Embryonic facial prominence (tissue), 1 donor: ENCODE measurements around the gene CELA1.
"Not testable (repeated sequence)": the region's sequence is repeated elsewhere in the genome, so short reads cannot be mapped to it uniquely, and the experiment has no call there.

Source experiments
- DNase-seq: peaks from one replicate; pipeline ENCODE4 v3.0.0-alpha.2; 2016; ENCODE audit errors: extremely low spot score

The CELA1 gene

DNA sequence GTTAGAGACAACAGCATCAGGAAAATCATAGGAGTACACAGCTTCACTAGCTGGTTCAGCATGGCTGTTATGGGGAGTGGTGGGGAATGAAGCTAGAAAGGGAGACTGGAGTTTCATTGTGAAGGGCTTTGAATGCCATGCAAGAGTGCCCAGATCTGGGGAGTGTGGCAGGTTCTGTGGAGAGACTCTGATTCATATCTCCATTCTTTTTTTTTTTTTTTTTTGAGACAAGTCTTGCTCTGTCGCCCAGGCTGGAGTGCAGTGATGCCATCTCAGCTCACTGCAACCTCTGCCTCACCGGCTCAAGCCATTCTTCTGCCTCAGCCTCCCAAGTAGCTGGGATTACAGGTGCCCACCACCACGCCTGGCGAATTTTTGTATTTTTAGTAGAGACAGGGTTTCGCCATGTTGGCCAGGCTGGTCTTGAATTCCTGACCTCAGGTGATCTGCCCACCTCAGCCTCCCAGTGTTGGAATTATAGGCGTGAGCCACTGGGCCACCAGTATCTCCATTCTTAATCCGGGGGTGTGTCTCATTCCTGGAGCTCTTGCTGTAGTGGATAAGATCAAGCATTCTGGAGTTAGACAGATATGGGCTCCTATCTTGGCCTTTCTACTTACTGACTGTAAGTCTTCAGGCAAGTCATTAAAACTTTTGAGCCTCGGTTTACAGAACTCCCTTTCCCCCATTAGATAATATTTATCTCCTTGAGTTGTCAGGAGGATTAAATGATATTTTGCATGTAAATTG, 28.2 kb downstream of the CELA1 start:
- not testable (repeated sequence) for DNase-seq

DNA sequence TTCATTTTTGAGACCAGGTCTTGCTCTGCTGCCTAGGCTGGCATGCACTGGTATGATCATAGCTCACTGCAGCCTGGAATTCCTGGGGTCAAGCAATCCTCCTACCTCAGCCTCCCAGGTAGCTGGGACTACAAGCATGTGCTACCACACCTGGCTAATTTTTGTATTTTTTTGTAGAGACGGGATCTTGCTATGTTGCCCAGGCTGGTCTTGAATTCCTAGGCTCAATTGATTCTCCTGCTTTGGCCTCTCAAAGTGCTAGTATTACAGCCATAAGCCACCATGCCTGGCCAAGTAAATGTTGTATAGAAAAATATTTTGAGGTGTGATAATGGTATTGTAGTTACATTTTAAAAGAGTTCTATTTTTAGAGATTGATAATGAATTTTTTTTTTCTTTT, 35.1 kb downstream of the CELA1 start:
- no peak for DNase-seq

DNA sequence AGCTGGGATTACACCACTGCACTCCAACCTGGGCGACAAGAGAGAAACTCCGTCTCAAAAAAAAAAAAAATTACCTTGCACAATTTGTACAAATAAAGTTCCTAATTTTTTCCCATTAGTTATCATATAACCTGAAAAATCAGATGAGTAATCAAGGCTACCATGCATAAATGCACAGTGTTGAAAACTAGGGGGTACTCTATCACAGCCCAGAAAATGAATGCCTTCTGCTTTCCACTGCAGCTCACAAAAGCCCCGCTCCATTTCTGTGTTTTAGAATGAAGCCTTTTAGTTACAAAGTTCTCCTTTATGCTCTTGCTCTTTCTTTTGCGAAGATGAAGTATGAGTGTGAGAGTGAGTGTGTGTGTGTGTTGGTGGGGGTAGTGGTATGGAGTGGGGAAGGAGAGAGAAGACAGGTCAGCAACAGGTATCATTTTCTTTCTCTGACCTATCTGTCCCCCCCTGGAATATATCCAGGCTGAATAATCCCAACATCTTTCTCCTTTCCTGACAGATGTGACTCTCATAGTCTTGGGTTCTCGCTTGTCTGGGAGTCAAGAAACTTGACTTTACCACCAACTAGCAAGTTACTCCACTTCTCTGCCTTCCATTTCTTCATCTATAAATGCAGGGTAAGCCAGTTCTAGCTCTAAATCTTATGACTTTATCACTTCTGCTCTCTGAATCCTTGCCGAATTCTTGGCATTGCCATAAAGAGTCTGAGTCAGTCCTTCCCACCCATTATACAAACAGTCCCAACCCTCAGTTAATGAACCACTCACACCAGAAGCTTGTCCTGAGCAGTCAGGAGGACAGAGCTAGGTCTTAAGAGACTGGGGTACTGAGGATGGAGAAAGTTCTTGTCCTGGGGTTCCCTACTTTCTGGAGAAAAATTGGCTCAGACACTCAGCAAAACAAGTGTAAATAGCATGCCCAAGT, 38.6 kb downstream of the CELA1 start:
- DNase-seq, result no peak

DNA sequence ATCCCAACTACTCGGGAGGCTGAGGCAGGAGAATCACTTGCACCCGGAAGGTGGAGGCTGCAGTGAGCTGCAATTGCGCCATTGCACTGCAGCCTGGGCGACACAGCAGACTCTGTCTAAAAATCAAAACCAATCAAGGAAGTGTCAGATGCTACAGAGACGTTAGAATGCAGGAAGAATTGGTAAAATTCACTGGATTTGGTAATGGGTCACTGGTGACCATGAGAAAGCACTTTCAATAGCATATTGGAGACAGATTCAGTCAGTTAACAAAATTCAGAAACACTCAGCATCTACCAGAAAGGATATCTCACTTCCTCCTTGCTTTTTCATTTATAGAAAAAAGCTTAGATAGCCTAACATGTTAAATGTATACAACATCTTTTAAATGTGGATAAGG, 40.0 kb downstream of the CELA1 start:
- DNase-seq, result no peak

DNA sequence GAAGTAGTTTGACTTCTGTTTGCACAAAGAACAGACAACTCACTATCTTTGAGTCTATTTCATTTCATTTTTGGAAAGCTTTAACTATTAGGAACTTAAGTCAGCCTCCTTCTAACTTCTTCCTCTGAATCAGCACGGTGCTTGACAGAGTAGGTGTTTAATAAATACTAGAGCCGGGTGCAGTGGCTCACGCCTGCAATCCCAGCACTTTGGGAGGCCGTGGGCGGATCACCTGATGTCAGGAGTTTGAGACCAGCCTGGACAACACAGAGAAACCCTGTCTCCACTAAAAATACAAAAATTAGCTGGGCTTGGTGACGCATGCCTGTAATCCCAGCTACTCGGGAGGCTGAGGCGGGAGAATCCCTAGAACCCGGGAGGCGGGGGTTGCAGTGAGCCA, 45.7 kb downstream of the CELA1 start:
- DNase-seq, result not testable (repeated sequence)

DNA sequence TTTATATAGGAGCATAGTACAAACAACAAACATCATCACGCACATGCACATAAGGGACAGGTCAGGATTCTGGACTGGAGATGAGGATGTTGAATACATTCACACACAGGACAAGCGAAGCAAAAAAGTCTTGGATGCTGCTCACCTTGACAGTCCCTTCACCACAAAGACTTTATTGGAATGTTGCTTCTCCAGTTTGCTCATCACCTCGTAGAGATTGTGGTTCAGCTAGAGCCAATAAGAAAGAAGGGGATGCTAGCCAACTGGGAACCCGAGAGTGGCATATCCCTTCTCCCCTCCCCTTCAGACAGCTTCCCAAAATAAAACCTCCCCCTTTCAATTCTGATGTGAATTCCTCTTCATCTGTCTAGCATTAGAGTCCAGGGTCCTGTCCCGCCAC, 50.8 kb downstream of the CELA1 start:
- DNase-seq, result no peak

DNA sequence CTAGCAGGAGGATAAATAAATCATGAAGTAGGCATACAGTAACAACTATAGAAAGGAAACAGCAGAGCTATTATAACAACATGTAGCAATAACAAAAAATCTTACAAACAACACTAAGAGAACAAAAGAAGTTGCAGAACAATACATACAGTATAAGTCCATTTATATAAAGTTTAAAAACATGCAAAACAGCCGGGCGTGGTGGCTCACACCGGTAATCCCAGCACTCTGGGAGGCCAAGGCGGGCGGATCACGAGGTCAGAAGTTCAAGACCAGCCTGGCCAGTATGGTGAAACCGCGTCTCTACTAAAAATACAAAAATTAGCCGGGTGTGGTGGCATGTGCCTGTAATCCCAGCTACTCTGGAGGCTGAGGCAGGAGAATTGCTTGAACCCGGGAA, 52.4 kb downstream of the CELA1 start:
- DNase-seq, result not testable (repeated sequence)

DNA sequence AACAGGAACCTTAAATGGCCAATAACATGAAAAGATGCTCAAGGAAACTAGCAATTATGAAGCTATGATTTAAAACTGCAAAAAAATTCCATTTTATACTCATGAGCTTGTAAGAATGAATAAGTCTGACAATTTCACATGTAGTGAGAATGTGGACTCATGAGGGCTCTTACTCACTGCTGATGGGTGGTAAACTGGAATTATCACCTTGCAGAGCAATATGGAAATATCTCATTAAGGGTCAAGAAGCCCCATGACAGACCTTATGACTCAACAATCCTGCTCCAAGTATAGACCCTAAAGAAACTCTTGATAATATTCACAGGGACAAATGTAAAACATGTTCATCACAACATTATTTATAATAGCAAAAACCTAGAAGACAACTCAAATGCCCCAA, 52.8 kb downstream of the CELA1 start:
- no peak for DNase-seq

DNA sequence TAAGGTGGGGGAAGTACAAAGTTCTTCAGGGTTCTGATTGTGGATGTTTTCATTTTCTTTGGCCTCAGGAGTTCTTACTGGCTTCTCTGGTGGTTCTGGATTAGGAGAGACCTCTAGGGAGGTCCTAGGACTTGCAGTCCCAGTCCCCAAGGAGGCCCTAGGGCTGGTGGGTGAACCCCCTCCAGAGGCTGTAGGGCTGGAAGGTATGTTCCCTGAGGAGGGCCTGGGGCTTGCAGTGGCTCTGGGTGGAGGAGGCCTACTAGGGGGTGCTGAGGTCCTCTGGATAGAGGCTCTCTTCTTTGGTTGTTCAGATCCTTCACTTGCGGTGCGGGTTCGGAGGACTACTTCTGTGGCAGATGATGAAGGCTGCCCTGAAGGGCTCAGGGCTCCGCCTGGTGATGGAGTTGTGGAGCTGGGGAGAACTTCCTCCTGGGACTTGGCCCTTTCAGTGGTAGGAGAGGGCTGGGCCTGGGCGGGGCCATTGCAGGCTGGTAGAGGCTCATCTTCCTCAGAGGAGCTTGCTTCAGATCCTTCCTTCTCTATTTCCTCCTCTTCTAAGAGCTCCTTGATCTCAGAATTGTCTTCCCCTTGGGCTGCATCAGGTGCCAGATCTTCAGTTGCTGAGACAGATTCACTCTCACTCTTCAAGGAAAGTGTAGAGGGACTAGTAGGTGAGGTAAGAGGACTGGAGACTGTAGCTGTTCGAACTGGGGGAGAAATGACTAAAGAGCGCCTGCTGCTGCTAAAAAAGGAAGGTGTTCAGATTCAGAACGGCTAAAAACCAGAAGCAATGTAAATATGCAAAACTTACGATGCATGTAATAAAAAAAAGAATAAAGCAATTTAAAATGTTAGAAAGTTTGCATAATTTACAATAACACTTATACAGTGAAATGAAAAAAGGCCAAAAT, 54.6 kb downstream of the CELA1 start:
- not testable (repeated sequence) for DNase-seq

DNA sequence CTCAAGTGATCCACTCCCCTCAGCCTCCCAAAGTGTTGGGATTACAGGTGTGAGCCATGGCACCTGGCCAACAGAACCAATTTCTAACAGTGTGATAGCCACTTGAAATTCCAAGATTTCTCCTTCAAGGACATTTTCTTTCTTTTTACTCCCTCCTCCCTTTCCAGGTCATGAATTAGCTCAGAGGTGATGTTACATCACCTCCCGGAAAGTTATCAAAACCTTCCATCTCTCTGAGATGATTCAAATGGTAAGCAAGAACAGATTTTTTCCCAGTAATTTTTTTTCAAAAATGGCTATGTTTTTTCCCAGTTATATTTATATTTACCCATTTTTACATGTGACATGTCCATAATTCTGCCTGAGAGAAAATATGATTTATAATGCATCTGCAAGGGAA, 60.6 kb downstream of the CELA1 start:
- no peak for DNase-seq

DNA sequence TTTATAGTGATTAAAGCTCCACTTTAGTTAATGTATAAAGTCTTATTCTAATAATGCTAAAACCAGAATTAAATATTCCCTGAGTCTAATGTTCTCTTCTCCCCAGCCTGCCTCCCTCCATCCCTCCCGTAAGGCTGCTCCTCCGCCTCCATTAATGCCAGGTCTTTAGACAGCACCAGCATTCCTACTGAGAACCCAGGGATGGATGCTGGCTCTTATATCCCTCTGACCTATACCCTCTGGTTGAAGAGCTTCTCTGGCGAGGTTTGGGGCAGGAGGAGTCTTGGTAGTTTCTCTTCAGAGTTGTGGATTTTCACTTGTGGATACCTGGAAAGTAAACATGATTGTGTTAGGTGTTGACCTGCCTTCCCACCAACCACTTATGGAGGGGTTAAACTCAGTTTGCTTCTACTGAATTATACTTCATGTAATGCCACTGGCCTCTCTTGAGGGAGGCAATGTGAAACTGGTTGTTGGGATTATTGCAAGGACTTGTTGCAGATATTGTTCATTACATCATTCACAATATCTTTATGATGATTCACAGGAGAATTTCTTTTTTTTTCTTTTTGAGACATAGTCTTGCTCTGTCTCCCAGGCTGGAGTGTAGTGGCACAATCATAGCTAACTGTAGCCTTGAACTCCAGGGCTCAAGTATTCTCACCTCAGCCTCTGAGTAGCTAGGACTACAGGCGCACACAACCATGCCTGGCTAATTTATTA, 65.1 kb downstream of the CELA1 start:
- no peak for DNase-seq
